Thyroid gland (tissue), 4 donors: ENCODE measurements around the gene RASL10A. TPM values are rescaled to one million over a fixed set of nuclear protein-coding genes. Genes with fewer than 3 reads are reported as not detected.

Source experiments
- DNase-seq, 2 donors: peaks; one replicate each; pipeline ENCODE4 v3.0.0-alpha.2; 2019
- H3K27ac ChIP-seq, 3 donors: fragments of 200-600 bp; sonication (generic); 1 replicate in 2 of 3; 2 replicates in 1 of 3; pipeline ENCODE4 v1.5.1; 2016 to 2019; ENCODE audit warnings: mild to moderate bottlenecking in 1 of 3, moderate library complexity in 1 of 3
- H3K27me3 ChIP-seq: fragments of 200-600 bp; sonication (generic); one replicate; pipeline ENCODE4 v1.5.1; 2019
- H3K36me3 ChIP-seq, 2 donors: fragments of 200-600 bp; sonication (generic); one replicate each; pipeline ENCODE4 v1.5.1; 2016 to 2019
- H3K4me1 ChIP-seq, 2 donors: fragments of 200-600 bp; sonication (generic); one replicate each; pipeline ENCODE4 v1.5.1; 2017 to 2019
- H3K4me3 ChIP-seq, 3 donors: fragments of 200-600 bp; sonication (generic); replicated peaks in 1 of 3; 1 replicate in 2 of 3; 2 replicates in 1 of 3; pipeline ENCODE4 v1.5.1; 2016; ENCODE audit warnings: mild to moderate bottlenecking in 1 of 3
- H3K9me3 ChIP-seq: fragments of 200-600 bp; sonication (generic); one replicate; pipeline ENCODE4 v1.5.1; 2017
- POLR2A ChIP-seq, 2 donors: fragments of 450-650 bp; IDR thresholded peaks; one replicate each; pipeline ENCODE4 v1.6.1; 2017; ENCODE audit warnings: antibody characterized with exemption in 2 of 2, mild to moderate bottlenecking in 2 of 2, moderate library complexity in 1 of 2
- WGBS, 2 donors: methylation state at CpG; one replicate each; pipeline ENCODE4 v1.1.5; 2017; 5-methylcytosine and 5-hydroxymethylcytosine counted together
- intact Hi-C: fragments of 100-400 bp; cut with DNase I; formaldehyde crosslinking; loops from one replicate; pipeline ENCODE4 v1.15.1; 2023
- total RNA-seq, 4 donors: library from RNA; depleted of rRNA; stranded (reverse); fragments of >200 nt; gene quantifications; one replicate each; pipeline ENCODE4 v1.2.3, GENCODE V29; 2016
- TF ChIP-seq, protein P1 (sequence below), 6 experiments: fragments of 200-600 bp in 3 of 6; fragments of 450-650 bp in 3 of 6; sonication (generic) in 3 of 6; IDR thresholded peaks; one replicate each; pipeline ENCODE4 v1.5.1; 2016 to 2019; ENCODE audit warnings: antibody characterized with exemption in 6 of 6, mild to moderate bottlenecking in 2 of 6, inconsistent platforms in 1 of 6, moderate library complexity in 1 of 6

Gene RASL10A
- total RNA-seq, 4 donors from 2014 or later: 0.67 to 1.7 TPM; not detected in 2

GRCh38 chr22:29311464-29312217 is 3.9 kb downstream of the RASL10A start:
- Histone ChIP-seq H3K27me3 (peaks cover 17% of the 10 kb centered on the region), H3K36me3 (no peaks in the 10 kb centered on the region), H3K4me1 (peaks cover 28 to 75% of the 10 kb centered on the region in 2 donors), H3K27ac (peak overlapping the region in 2 of 3 donors; percentile 63 to 66), H3K9me3 (no peaks in the 10 kb centered on the region), H3K4me3 (no peak overlapping the region)
- TF ChIP-seq POLR2A (IDR thresholded peaks at IDR 0.05): no peak
- TF ChIP-seq, protein P1, sequence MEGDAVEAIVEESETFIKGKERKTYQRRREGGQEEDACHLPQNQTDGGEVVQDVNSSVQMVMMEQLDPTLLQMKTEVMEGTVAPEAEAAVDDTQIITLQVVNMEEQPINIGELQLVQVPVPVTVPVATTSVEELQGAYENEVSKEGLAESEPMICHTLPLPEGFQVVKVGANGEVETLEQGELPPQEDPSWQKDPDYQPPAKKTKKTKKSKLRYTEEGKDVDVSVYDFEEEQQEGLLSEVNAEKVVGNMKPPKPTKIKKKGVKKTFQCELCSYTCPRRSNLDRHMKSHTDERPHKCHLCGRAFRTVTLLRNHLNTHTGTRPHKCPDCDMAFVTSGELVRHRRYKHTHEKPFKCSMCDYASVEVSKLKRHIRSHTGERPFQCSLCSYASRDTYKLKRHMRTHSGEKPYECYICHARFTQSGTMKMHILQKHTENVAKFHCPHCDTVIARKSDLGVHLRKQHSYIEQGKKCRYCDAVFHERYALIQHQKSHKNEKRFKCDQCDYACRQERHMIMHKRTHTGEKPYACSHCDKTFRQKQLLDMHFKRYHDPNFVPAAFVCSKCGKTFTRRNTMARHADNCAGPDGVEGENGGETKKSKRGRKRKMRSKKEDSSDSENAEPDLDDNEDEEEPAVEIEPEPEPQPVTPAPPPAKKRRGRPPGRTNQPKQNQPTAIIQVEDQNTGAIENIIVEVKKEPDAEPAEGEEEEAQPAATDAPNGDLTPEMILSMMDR (IDR thresholded peaks at IDR 0.05): no peak
- no peak for DNase-seq
- intact Hi-C loops: loop anchor here (10.0 kb wide), 1 partner anchor 73 kb away; the partner anchor contains the start of gene AP1B1
- 74 to 86% methylated on average over 18 to 38 of the region's 50 CpGs for WGBS, 2 donors

DNA sequence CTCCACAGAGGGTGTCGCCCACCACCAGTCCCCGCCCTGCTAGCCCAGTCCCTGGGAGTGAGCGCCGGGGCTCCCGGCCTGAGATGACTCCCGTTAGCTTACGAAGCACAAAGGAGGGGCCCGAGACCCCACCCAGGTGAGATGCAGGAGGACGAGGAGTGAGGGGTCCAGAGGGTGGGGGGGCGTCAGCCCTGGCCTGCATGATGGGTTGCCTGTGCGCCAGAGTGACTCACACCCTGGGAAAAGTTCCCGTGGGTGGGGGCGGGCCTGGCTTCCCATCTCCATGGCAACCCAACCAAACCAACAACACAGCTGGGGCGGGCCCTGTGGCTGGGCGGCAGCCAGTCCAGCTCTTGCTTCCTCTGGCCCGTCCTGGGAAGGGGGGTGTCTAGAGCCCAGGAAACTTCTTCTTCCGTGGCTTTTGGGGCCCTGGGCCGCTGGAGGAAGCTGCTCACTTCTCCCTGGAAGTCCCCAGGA is 4.6 kb downstream of the RASL10A start:
- peak; percentile 96 to 97 for DNase-seq
- H3K9me3 ChIP-seq: no peaks in the 10 kb centered on the region
- TF ChIP-seq, protein P1 (IDR thresholded peaks at IDR 0.05): no peak
- TF ChIP-seq POLR2A (IDR thresholded peaks at IDR 0.05): no peak
- peaks cover 17% of the 10 kb centered on the region for H3K27me3 ChIP-seq
- H3K36me3 ChIP-seq: no peaks in the 10 kb centered on the region
- H3K4me1 ChIP-seq: peaks cover 28 to 78% of the 10 kb centered on the region in 2 donors
- 18% methylated on average over 17 of the region's 18 CpGs; no CpG with 5 or more reads in 1 of the 2 donors for WGBS, 2 donors
- no peak overlapping the region for H3K4me3 ChIP-seq
- intact Hi-C loops: loop anchor here (10.0 kb wide), 1 partner anchor 74 kb away; the partner anchor contains the start of gene AP1B1
- H3K27ac ChIP-seq: peak overlapping the region; percentile 66 to 71 (median 70)

DNA sequence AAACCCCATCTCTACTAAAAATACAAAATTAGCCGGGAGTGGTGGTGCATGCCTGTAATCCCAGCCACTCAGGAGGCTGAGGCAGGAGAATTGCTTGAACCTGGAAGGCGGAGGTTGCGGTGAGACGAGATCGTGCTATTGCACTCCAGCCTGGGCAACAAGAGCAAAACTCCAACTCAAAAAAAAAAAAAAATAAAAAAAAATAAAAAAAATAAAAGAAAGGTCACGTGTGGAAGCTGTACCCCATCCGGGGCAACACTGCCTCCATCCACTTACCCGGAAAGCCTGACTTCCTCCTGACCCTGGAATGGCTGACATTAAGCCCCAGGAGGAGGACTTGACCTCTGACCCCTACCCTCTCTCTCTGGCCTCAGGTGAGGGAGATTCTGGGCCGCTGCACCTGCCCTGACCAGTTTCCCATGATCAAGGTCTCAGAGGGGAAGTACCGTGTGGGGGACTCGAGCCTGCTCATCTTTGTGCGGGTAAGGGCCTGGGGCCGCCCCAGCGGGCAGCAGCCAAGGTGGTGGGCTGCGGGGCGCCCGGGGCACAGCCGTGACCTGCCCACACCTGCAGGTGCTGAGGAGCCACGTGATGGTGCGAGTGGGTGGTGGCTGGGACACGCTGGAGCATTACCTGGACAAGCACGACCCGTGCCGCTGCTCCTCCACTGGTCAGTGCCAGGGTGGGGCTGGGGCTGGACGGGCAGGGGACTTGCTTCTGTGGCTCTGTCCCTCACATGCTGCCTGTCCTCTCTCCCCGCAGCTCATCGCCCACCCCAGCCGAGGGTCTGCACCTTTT is 5.2 kb downstream of the RASL10A start:
- no peak overlapping the region for H3K4me3 ChIP-seq
- no peaks in the 10 kb centered on the region for H3K36me3 ChIP-seq
- TF ChIP-seq, protein P1 (IDR thresholded peaks at IDR 0.05): no peak
- no peak for TF ChIP-seq POLR2A (IDR thresholded peaks at IDR 0.05)
- 68 to 79% methylated on average over 18 to 19 of the region's 28 CpGs for WGBS, 2 donors
- peak; percentile 61 to 64 for DNase-seq
- H3K27ac ChIP-seq: peak overlapping the region; percentile 43 to 71 (median 70)
- H3K27me3 ChIP-seq: peaks cover 17% of the 10 kb centered on the region
- H3K4me1 ChIP-seq: peaks cover 24 to 73% of the 10 kb centered on the region in 2 donors
- no peaks in the 10 kb centered on the region for H3K9me3 ChIP-seq
- intact Hi-C loops: loop anchor here (10.0 kb wide), 1 partner anchor 75 kb away; the partner anchor contains the start of gene AP1B1

GRCh38 chr22:29309332-29310064 is 6.0 kb downstream of the RASL10A start:
- Histone ChIP-seq H3K27ac (peak overlapping the region in 2 of 3 donors; percentile 41 to 43), H3K9me3 (no peaks in the 10 kb centered on the region), H3K4me1 (peaks cover 24 to 66% of the 10 kb centered on the region in 2 donors), H3K27me3 (peaks cover 10% of the 10 kb centered on the region), H3K36me3 (no peaks in the 10 kb centered on the region), H3K4me3 (no peak overlapping the region)
- intact Hi-C loops: loop anchor here (5.0 to 10.0 kb wide), 2 partner anchors 37 to 75 kb away; partner anchors contain the start of gene AP1B1
- TF ChIP-seq POLR2A (IDR thresholded peaks at IDR 0.05): no peak
- TF ChIP-seq, protein P1 (IDR thresholded peaks at IDR 0.05): no peak
- no peak for DNase-seq
- WGBS, 2 donors: 89 to 96% methylated on average over 13 to 19 of the region's 21 CpGs
